Subcutaneous adipose tissue (tissue), 4 donors: ENCODE measurements around the gene DPYD. TPM values are rescaled to one million over a fixed set of nuclear protein-coding genes. Genes with fewer than 3 reads are reported as not detected.

Experiments used
- total RNA-seq, 4 donors: library from RNA; depleted of rRNA; stranded (reverse); fragments of >200 nt; gene quantifications; one replicate each; pipeline ENCODE4 v1.1.0, GENCODE V29; 2016
- TF ChIP-seq, protein P1 (sequence below): fragments of 450-650 bp; IDR thresholded peaks from one replicate; pipeline ENCODE4 v1.5.1; 2016; ENCODE audit warnings: low read depth, mild to moderate bottlenecking, control low read depth, antibody characterized with exemption, moderate library complexity

DPYD gene
- total RNA-seq, 4 donors from 2014 or later = 47.1 to 100 (median 68.0) TPM

DNA sequence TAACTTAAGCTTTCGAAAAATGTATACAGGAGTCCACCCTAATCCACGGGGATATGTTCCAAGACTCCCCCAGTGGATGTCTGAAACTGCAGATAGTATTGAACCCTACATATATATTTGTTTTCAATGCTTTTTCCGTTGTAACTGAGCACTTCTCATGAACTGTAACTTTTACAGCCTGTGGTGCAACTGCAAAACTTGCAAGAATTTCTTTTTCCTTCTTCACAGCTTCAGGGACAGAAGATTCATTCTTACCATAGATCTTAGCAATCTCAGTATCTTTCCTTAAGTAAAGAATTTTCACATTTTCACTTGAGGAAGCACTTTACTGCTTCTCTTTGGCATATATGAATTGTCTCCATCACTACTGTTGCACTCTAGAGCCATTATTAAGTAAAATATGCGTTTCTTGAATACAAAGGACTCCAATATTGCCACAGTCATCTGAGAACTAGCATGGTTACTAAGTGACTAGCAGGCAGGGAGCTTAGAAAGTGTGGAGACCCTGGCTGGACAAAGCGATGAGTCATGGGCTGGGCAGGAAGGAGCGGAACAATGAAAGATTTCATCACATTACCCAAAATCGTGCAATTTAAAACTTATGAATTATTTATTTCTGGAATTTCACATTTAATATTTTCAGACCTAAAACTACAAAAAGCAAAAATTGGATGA is 14.1 kb downstream of the DPYD start:
- TF ChIP-seq, protein P1, sequence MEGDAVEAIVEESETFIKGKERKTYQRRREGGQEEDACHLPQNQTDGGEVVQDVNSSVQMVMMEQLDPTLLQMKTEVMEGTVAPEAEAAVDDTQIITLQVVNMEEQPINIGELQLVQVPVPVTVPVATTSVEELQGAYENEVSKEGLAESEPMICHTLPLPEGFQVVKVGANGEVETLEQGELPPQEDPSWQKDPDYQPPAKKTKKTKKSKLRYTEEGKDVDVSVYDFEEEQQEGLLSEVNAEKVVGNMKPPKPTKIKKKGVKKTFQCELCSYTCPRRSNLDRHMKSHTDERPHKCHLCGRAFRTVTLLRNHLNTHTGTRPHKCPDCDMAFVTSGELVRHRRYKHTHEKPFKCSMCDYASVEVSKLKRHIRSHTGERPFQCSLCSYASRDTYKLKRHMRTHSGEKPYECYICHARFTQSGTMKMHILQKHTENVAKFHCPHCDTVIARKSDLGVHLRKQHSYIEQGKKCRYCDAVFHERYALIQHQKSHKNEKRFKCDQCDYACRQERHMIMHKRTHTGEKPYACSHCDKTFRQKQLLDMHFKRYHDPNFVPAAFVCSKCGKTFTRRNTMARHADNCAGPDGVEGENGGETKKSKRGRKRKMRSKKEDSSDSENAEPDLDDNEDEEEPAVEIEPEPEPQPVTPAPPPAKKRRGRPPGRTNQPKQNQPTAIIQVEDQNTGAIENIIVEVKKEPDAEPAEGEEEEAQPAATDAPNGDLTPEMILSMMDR = no peak

DNA sequence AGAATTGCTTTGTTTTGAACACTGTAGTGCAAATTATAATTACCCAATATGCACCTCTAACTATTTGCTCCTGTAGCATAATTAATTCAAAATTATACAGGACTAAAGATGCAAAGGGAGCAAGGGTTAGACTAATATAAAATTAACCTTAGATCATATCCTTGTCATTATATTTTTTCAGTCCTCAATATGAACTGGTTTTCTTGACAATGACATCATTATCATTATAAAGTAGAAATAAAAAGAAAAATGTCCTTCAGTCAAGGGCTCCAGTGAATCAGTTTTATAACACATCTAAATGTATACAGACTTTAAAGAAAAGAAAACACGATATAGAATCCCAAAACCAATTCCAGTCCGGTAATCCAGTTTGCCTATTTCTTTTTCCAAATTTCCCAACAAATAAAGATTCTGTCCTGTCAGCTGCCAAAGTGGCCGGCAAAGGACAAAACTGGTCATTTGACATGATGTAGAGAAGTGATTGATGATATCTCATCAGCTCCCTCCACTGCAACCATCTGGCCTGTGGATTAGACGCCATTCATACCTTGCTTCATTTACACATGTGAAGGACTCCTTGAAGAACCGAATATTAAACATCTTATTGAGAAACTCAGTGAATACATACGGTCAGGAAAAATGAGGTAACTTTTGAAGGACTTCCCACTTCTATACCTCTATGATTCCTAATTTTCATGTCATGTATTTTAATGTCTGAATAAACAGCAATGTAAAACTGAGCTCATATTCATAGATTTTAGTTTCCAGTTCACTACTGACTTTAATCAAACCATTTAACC is 15.5 kb downstream of the DPYD start:
- TF ChIP-seq, protein P1 = no peak

DNA sequence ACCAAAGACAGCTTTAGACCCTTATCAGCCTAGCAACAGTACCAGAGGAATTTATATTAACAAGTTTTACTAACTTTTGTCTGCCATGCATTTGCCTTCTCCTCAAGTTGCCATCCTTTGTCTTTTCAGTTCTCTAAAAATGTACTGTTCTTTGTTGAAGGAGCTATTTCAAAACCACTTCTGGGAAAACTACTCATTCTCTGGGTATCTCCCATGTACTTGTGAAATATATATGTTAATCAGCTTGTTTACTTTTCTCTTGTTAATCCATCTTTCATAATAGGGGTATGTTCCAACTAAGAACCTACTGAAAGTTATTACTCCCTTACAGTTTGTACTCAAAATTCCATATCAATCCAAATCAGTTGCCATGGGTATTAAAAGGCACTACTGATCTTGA is 16.3 kb downstream of the DPYD start:
- TF ChIP-seq, protein P1 = no peak

DNA sequence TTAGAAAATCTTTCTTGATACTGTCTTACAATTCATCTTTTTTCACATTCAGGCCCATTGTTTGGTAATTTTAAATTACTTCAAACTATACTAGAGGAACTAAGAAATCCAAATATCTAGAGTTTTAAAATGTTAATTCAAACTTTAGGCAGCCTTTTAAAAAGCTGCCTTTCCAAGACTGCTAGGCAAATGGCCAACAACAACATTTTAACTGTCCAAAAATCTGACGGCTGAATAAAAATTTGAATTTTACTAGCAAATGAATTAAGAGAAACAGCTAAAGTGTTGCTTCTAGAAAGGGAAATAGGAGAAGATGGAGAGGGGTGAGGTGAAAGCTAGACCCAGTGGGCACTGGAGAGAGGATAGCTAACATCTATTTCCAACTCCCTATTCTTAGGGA is 17.2 kb downstream of the DPYD start:
- TF ChIP-seq, protein P1 = no peak

DNA sequence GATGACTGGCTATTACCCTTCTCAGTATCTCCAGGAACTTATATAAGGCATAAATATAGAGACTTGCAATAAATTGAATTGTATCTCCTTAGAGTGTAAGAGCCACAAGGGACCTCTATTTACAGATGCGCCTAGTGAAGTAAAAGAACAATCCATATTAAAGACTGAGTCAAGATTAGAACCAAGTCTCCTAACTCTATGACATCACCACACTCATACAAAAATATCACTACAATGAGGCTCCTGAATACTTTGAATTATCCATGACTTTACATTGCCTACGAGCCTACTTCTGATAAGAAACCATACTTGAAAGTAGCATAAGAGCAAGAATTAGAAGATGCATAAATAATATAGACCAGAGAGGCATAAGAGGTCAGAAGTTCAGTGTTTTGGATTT is 18.8 kb downstream of the DPYD start:
- TF ChIP-seq, protein P1 = no peak

DNA sequence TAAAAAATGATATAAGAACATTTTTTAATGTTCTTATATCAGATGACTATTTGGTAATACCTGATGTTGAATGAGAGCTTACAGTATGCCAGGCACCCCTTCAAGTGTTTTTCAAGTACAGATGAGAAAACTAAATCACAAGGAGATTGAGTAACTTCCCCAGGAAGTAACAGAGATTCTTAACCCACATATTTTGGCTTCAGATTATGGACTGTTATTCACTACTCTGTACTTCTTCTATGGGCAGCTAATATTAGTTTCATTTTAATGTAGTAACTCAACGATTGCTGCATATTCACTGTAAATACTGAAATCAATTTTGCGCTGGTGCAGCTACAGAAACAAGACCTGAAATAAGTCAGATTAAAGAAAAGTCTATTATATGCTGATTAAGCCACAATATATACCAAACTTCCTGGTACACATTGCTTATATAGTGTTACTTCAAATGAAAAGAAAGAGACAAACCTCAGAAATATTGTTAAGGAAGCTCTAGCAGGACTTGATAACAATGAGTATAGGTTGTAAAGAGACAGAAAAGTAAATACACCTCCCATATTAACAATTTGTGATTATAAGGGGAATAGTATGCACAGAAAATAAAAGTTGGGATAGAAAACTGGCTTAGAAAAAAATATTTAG is 19.7 kb downstream of the DPYD start:
- TF ChIP-seq, protein P1 = no peak

DNA sequence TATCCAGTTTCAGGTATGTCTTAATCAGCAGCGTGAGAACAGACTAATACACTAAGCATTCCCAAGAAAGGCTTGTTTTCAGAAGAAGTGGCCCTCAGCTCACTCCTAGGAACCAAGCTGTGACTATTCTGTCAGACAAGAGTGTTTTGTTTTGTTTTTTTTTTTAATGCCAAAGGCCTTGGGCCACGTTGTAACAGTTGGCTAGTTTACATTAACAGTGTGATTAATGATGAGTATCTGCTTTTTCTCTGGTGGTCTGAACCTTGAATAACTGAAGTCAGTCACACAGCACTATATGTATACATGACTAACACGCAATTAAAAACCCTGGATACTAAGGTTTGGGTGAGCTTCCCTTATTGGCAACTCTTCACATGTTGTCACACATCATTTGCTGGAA is 21.9 kb downstream of the DPYD start:
- TF ChIP-seq, protein P1 = no peak
